ENCODE data around the gene AARSD1.

Gene AARSD1

GRCh38 chr17:42906772-42907446 lies 57.3 kb downstream of the AARSD1 start:
- POLR2A ChIA-PET (ENCODE audit: low non-redundant PET) = no interaction called here
- no peak for DNase-seq (ENCODE audit: low spot score)
- TF ChIP-seq, protein P1, sequence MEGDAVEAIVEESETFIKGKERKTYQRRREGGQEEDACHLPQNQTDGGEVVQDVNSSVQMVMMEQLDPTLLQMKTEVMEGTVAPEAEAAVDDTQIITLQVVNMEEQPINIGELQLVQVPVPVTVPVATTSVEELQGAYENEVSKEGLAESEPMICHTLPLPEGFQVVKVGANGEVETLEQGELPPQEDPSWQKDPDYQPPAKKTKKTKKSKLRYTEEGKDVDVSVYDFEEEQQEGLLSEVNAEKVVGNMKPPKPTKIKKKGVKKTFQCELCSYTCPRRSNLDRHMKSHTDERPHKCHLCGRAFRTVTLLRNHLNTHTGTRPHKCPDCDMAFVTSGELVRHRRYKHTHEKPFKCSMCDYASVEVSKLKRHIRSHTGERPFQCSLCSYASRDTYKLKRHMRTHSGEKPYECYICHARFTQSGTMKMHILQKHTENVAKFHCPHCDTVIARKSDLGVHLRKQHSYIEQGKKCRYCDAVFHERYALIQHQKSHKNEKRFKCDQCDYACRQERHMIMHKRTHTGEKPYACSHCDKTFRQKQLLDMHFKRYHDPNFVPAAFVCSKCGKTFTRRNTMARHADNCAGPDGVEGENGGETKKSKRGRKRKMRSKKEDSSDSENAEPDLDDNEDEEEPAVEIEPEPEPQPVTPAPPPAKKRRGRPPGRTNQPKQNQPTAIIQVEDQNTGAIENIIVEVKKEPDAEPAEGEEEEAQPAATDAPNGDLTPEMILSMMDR (conservative IDR thresholded peaks at IDR 0.05; ENCODE audit: low read depth) = no peak
- CTCF ChIA-PET = interaction anchor here (0.6 kb wide), 1 partner anchor 613 kb away, joined by 4 read pairs; no protein-coding TSS in a partner anchor
- no peak overlapping the region for H3K27ac ChIP-seq

- TF ChIP-seq, protein P1 (conservative IDR thresholded peaks at IDR 0.05; ENCODE audit: low read depth) = no peak
- ChIA-PET CTCF (interaction anchor here (0.5 to 0.6 kb wide), 2 partner anchors 24 to 77 kb away, joined by 3 read pairs; no protein-coding TSS in a partner anchor), POLR2A (ENCODE audit: low non-redundant PET) (no interaction called here)
- no peak for DNase-seq (ENCODE audit: low spot score)
- no peak overlapping the region for H3K27ac ChIP-seq
Observed at GRCh38 chr17:42904110-42904469, 60.2 kb downstream of the AARSD1 start.

DNA sequence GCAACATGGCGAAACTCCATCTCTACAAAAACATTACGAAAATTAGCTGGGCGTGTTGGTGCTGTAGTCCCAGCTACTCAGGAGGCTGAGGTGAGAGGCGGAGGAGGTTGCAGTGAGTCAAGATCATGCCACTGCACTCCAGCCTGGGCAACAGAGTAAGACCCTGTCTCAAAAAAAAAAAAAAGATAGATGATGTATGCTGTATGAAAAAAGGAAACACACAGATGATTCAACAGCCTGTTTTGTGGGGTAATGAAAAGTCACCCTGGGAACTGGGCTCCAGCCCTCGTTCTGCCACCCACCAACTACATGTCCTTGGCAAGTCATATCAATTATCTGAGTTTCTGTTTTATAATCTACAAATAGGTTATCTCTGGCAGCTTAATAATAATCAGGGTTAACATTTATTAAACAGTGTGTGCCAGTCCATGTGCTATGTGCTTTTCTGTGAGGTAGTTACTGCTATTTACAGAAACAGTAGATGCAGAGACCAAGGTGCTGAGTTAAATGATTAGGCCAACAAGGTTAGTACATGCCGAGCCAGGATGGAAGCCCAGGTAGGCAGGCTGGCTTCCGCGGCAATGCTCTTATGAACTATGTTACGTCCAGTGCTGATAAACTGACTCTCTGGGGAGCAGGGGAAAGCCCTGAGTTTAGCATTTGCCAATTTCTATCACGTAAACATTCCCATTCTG lies 62.6 kb downstream of the AARSD1 start:
- no peak overlapping the region for H3K27ac ChIP-seq
- TF ChIP-seq, protein P1 (conservative IDR thresholded peaks at IDR 0.05; ENCODE audit: low read depth) = no peak
- CTCF ChIA-PET = no interaction called here
- POLR2A ChIA-PET (ENCODE audit: low non-redundant PET) = no interaction called here
- no peak for DNase-seq (ENCODE audit: low spot score)

Measured in RWPE1 (cell line).